HCT116 (cell line): ENCODE measurements around the gene MTMR10. TPM values are rescaled to one million over a fixed set of nuclear protein-coding genes. Genes with fewer than 3 reads are reported as not detected.

ENCODE experiments used
- ATAC-seq: fragments of 200-7000 bp; cut with Tn5 transposase; 2 replicates; pipeline ENCODE4 v1.9.1; 2020; ENCODE audit warnings: mild to moderate bottlenecking, moderate library complexity
- BruUV-seq: library from RNA; stranded (reverse); fragments of 400-500 nt; replicated peaks from 2 replicates; lab custom pipeline; 2021; lab: Mats Ljungman, UMichigan
- CTCF ChIA-PET: fragments of 300-600 bp; sonication (Branson Sonifier 250); formaldehyde crosslinking; loops from one replicate; lab custom pipeline; 2021; ENCODE audit warnings: antibody characterized with exemption; lab: Charles Lee
- POLR2A ChIA-PET: fragments of 300-600, 350-600 bp; sonication (Branson Sonifier 250); formaldehyde crosslinking; loops from one replicate; lab custom pipeline; 2021; ENCODE audit warnings: antibody characterized with exemption; lab: Charles Lee
- RAD21 ChIA-PET, 2 experiments: fragments of 300-600 bp; sonication (Branson Sonifier 250); formaldehyde crosslinking; loops; one replicate each; lab custom pipeline; 2023; ENCODE audit warnings: low total read pairs in 2 of 2; ENCODE audit not compliant: uncharacterized antibody in 2 of 2, unreplicated experiment in 2 of 2, low non-redundant PET in 1 of 2; lab: Charles Lee
- DNase-seq: peaks from one replicate; pipeline ENCODE4 v3.0.0-alpha.2; 2010; ENCODE audit warnings: low read depth, low spot score
- H2AFZ ChIP-seq: fragments of 200-600 bp; shearing (Covaris generic), sonication (generic); 2 replicates; pipeline ENCODE4 v1.6.1; 2017; ENCODE audit warnings: low read depth, mixed run types, mixed read lengths, antibody characterized with exemption, low read length; ENCODE audit not compliant: poor library complexity, severe bottlenecking
- H3K27ac ChIP-seq: 2 replicates; pipeline ENCODE4 v1.5.1; 2012; ENCODE audit warnings: low read depth, low read length
- H3K27me3 ChIP-seq: fragments of 200-600 bp; sonication (generic); 2 replicates; pipeline ENCODE4 v1.6.1; 2016; ENCODE audit warnings: mixed run types, low read length, mixed read lengths; ENCODE audit not compliant: insufficient read depth
- H3K36me3 ChIP-seq, 2 experiments: fragments of 200-500 bp in 1 of 2; fragments of 200-600 bp in 1 of 2; sonication (Bioruptor generic) in 1 of 2; sonication (generic) in 1 of 2; 2 replicates each; pipeline versions ENCODE4 v1.5.1 to v1.6.1; 2014 to 2016; ENCODE audit warnings: low read length in 2 of 2, inconsistent platforms in 1 of 2, mixed read lengths in 1 of 2, mixed run types in 1 of 2; ENCODE audit not compliant: insufficient read depth in 2 of 2, control insufficient read depth in 1 of 2
- H3K4me1 ChIP-seq, 2 experiments: fragments of 200-600 bp in 1 of 2; sonication (generic) in 1 of 2; 2 replicates each; pipeline versions ENCODE4 v1.5.1 to v1.6.1; 2012 to 2017; ENCODE audit warnings: low read length in 2 of 2, inconsistent platforms in 1 of 2, mild to moderate bottlenecking in 1 of 2, mixed read lengths in 1 of 2, mixed run types in 1 of 2, moderate library complexity in 1 of 2; ENCODE audit not compliant: insufficient read depth in 2 of 2, control insufficient read depth in 1 of 2
- H3K4me2 ChIP-seq: fragments of 200-600 bp; sonication (generic); 2 replicates; pipeline ENCODE4 v1.6.1; 2017; ENCODE audit warnings: mixed run types, low read length, mixed read lengths
- H3K4me3 ChIP-seq, 2 experiments: fragments of 200-600 bp in 1 of 2; sonication (generic) in 1 of 2; replicated peaks in 1 of 2; 2 replicates each; pipeline ENCODE4 v1.5.1; 2011 to 2016; ENCODE audit warnings: low read length in 2 of 2, control low read depth in 1 of 2, low read depth in 1 of 2, mild to moderate bottlenecking in 1 of 2, mixed read lengths in 1 of 2, mixed run types in 1 of 2
- H3K79me2 ChIP-seq: fragments of 200-600 bp; sonication (generic); 2 replicates; pipeline ENCODE4 v1.6.1; 2017; ENCODE audit warnings: mild to moderate bottlenecking, mixed run types, low read length, moderate library complexity, mixed read lengths; ENCODE audit not compliant: insufficient read depth
- H3K9ac ChIP-seq: fragments of 200-600 bp; sonication (generic); 2 replicates; pipeline ENCODE4 v1.6.1; 2016; ENCODE audit warnings: low read length, mixed read lengths
- H3K9me2 ChIP-seq: fragments of 200-600 bp; sonication (generic), shearing (Covaris generic); 2 replicates; pipeline ENCODE4 v1.6.1; 2017; ENCODE audit warnings: mixed run types, mild to moderate bottlenecking, moderate library complexity; ENCODE audit not compliant: insufficient read depth
- H3K9me3 ChIP-seq, 2 experiments: fragments of 200-500 bp in 1 of 2; fragments of 200-600 bp in 1 of 2; sonication (Bioruptor generic) in 1 of 2; sonication (generic) in 1 of 2; 2 replicates each; pipeline ENCODE4 v1.6.1; 2014 to 2017; ENCODE audit warnings: low read length in 2 of 2, mixed read lengths in 2 of 2, inconsistent platforms in 1 of 2, low read depth in 1 of 2, mild to moderate bottlenecking in 1 of 2, mixed run types in 1 of 2, moderate library complexity in 1 of 2; ENCODE audit not compliant: control insufficient read depth in 1 of 2, insufficient read depth in 1 of 2
- H4K20me1 ChIP-seq: fragments of 200-600 bp; sonication (generic), shearing (Covaris generic); 2 replicates; pipeline ENCODE4 v1.6.1; 2017; ENCODE audit warnings: mixed run types, mild to moderate bottlenecking, moderate library complexity; ENCODE audit not compliant: insufficient read depth
- CBX3 ChIP-seq: IDR thresholded peaks from 2 replicates; pipeline ENCODE4 v1.6.1; 2012; ENCODE audit warnings: low read depth
- JUND ChIP-seq: IDR thresholded peaks from 2 replicates; pipeline ENCODE4 v1.6.1; 2012
- MAX ChIP-seq: IDR thresholded peaks from 2 replicates; pipeline ENCODE4 v1.6.1; 2012
- POLR2A ChIP-seq: IDR thresholded peaks from 2 replicates; pipeline ENCODE4 v1.7.0; 2011; ENCODE audit warnings: borderline replicate concordance; ENCODE audit not compliant: insufficient read depth, insufficient read length; ENCODE audit errors: extremely low read depth
- POLR2AphosphoS5 ChIP-seq: IDR thresholded peaks from 2 replicates; pipeline ENCODE4 v1.6.1; 2011; ENCODE audit warnings: mild to moderate bottlenecking, low read depth, low read length, moderate library complexity
- SP1 ChIP-seq: IDR thresholded peaks from 2 replicates; pipeline ENCODE4 v1.6.1; 2012; ENCODE audit warnings: low read depth
- SRF ChIP-seq: IDR thresholded peaks from 2 replicates; pipeline ENCODE4 v1.6.1; 2012; ENCODE audit warnings: low read depth
- YY1 ChIP-seq: IDR thresholded peaks from 2 replicates; pipeline ENCODE4 v1.6.1; 2011; ENCODE audit warnings: low read length, low read depth, moderate library complexity, mild to moderate bottlenecking; ENCODE audit not compliant: insufficient replicate concordance; ENCODE audit errors: extremely low read depth
- ZNF274 ChIP-seq: fragments of 200-500 bp; sonication (Bioruptor generic); IDR thresholded peaks from 2 replicates; pipeline ENCODE4 v1.6.1; 2014; ENCODE audit warnings: mild to moderate bottlenecking, low read depth, low read length, inconsistent platforms
- intact Hi-C: fragments of 100-400 bp; cut with micrococcal nuclease; formaldehyde crosslinking; loops from 2 replicates; pipeline ENCODE4 v1.10.0; 2022
- total RNA-seq: library from RNA; stranded (reverse); gene quantifications from one replicate; pipeline ENCODE4 v1.2.1, GENCODE V29; 2021; ENCODE audit not compliant: unreplicated experiment

The MTMR10 gene
- total RNA-seq, 1 experiment from 2014 or later: 13.4 TPM

GRCh38 chr15:31024330-31024729 lies 32.9 kb upstream of the MTMR10 start:
- intact Hi-C loops: no loop called here
- Histone ChIP-seq H3K79me2 (no peaks in the 10 kb centered on the region), H3K4me3 (peak overlapping the region in 1 of 2 experiments; percentile 30; a peak in 2 of 4 replicates), H3K9me3 (no peaks in the 10 kb centered on the region), H3K4me2 (peak overlapping the region; percentile 75), H3K9me2 (no peaks in the 10 kb centered on the region), H2AFZ (peak overlapping the region; percentile 71), H3K36me3 (no peaks in the 10 kb centered on the region), H3K4me1 (peaks cover 6 to 23% of the 10 kb centered on the region in 2 experiments), H3K27ac (peak overlapping the region; percentile 18; the same call in 1 of the 2 replicates)
- POLR2A ChIA-PET: no interaction called here
- RAD21 ChIA-PET: no interaction called here
- ATAC-seq: peak; percentile 86
- TF ChIP-seq YY1 (no peak), SRF (no peak), ZNF274 (no peak), MAX (no peak), POLR2AphosphoS5 (no peak), POLR2A (no peak), CBX3 (no peak)
- TF ChIP-seq, all 23 proteins: peak for 0
- Histone ChIP-seq H4K20me1 (no peaks in the 10 kb centered on the region), H3K27me3 (no peaks in the 10 kb centered on the region), H3K9ac (no peak overlapping the region)
- CTCF ChIA-PET: no interaction called here
- no TSS peak for BruUV-seq
- peak; percentile 16 for DNase-seq

GRCh38 chr15:31023841-31024240 lies 32.4 kb upstream of the MTMR10 start:
- no peaks in the 10 kb centered on the region for H4K20me1 ChIP-seq
- BruUV-seq: no TSS peak
- POLR2A ChIA-PET: no interaction called here
- H3K4me1 ChIP-seq: peaks cover 6 to 23% of the 10 kb centered on the region in 2 experiments
- H3K79me2 ChIP-seq: no peaks in the 10 kb centered on the region
- H2AFZ ChIP-seq: peak overlapping the region; percentile 71
- no peaks in the 10 kb centered on the region for H3K9me2 ChIP-seq
- H3K36me3 ChIP-seq: no peaks in the 10 kb centered on the region
- no peak overlapping the region for H3K4me3 ChIP-seq
- no peak for ATAC-seq
- H3K9me3 ChIP-seq: no peaks in the 10 kb centered on the region
- H3K27me3 ChIP-seq: no peaks in the 10 kb centered on the region
- TF ChIP-seq POLR2A: no peak
- no peak for TF ChIP-seq CBX3
- TF ChIP-seq SP1: no peak
- TF ChIP-seq POLR2AphosphoS5: no peak
- no peak for TF ChIP-seq JUND
- intact Hi-C loops: no loop called here
- peak overlapping the region; percentile 18; the same call in 1 of the 2 replicates for H3K27ac ChIP-seq
- H3K9ac ChIP-seq: no peak overlapping the region
- H3K4me2 ChIP-seq: peak overlapping the region; percentile 75
- DNase-seq: no peak
- RAD21 ChIA-PET: no interaction called here
- CTCF ChIA-PET: no interaction called here
